GM10266 (cell line): ENCODE measurements around the gene LRG1.

Experiments used
- DNase-seq: peaks from one replicate; pipeline ENCODE4 v3.0.0; 2012; ENCODE audit errors: extremely low spot score
- CTCF ChIP-seq: IDR thresholded peaks from 2 replicates; pipeline ENCODE4 v1.5.1; 2012; ENCODE audit warnings: mild to moderate bottlenecking, low read depth; ENCODE audit not compliant: control insufficient read depth, insufficient read depth; ENCODE audit errors: missing control alignments

The LRG1 gene

GRCh38 chr19:4579389-4579788, 39.6 kb upstream of the LRG1 start:
- TF ChIP-seq CTCF = no peak
- DNase-seq = no peak

GRCh38 chr19:4578552-4579248, 38.9 kb upstream of the LRG1 start:
- no peak for DNase-seq
- TF ChIP-seq CTCF = no peak

GRCh38 chr19:4577020-4577782, 37.4 kb upstream of the LRG1 start:
- DNase-seq = no peak
- no peak for TF ChIP-seq CTCF

GRCh38 chr19:4576016-4576933, 36.4 kb upstream of the LRG1 start:
- TF ChIP-seq CTCF = peak; percentile 80
- peak; percentile 82 for DNase-seq

- DNase-seq = no peak
- no peak for TF ChIP-seq CTCF
Measured at GRCh38 chr19:4575267-4576015, 35.6 kb upstream of the LRG1 start.

- no peak for DNase-seq
- no peak for TF ChIP-seq CTCF
Measured at GRCh38 chr19:4573682-4574081, 33.8 kb upstream of the LRG1 start.
